Testis (tissue), 5 donors: ENCODE results near the gene TRMO. TPM values are rescaled to one million over a fixed set of nuclear protein-coding genes. Genes with fewer than 3 reads are reported as not detected.

ENCODE experiments used
- DNase-seq: peaks from one replicate; pipeline ENCODE4 v3.0.0-alpha.2; 2019
- H3K27ac ChIP-seq, 2 donors: fragments of 200-600 bp; sonication (generic); one replicate each; pipeline ENCODE4 v1.5.1; 2019
- H3K27me3 ChIP-seq: fragments of 200-600 bp; sonication (generic); one replicate; pipeline ENCODE4 v1.5.1; 2019
- H3K36me3 ChIP-seq: fragments of 200-600 bp; sonication (generic); one replicate; pipeline ENCODE4 v1.5.1; 2017; ENCODE audit warnings: low read depth; ENCODE audit errors: missing control alignments
- H3K4me1 ChIP-seq: fragments of 200-600 bp; sonication (generic); one replicate; pipeline ENCODE4 v1.5.1; 2019
- H3K4me3 ChIP-seq, 2 donors: fragments of 200-600 bp; sonication (generic); one replicate each; pipeline ENCODE4 v1.5.1; 2017 to 2019
- H3K9me3 ChIP-seq: fragments of 200-600 bp; sonication (generic); one replicate; pipeline ENCODE4 v1.5.1; 2017
- CTCF ChIP-seq, 3 experiments: fragments of 450-650 bp in 2 of 3; fragments of 200-600 bp in 1 of 3; sonication (generic) in 1 of 3; IDR thresholded peaks; one replicate each; pipeline ENCODE4 v1.5.1; 2016 to 2019; ENCODE audit warnings: antibody characterized with exemption in 3 of 3, mild to moderate bottlenecking in 2 of 3, moderate library complexity in 1 of 3
- POLR2A ChIP-seq: fragments of 450-650 bp; IDR thresholded peaks from one replicate; pipeline ENCODE4 v1.6.1; 2017; ENCODE audit warnings: antibody characterized with exemption, mild to moderate bottlenecking, moderate library complexity
- WGBS, 2 donors: methylation state at CpG; one replicate each; pipeline ENCODE4 v1.1.5; 2018; 5-methylcytosine and 5-hydroxymethylcytosine counted together
- intact Hi-C: fragments of 100-400 bp; cut with DNase I; formaldehyde crosslinking; loops from one replicate; pipeline ENCODE4 v1.15.1; 2023; ENCODE audit warnings: low total_unique reads
- long read RNA-seq, 2 donors: transcript quantifications; one replicate each; lab custom pipeline, GENCODE V29; 2026
- polyA plus RNA-seq: library from polyadenylated mRNA; stranded (reverse); fragments of 350-450 nt; fragmentation: Illumina TruSeq; extraction: RNeasy Lipid Tissue Mini Kit (QIAGEN cat#74804); gene quantifications from one replicate; pipeline ENCODE4 v1.2.3, GENCODE V29; 2014; ENCODE audit warnings: low read depth, low replicate concordance; ENCODE audit not compliant: insufficient read depth
- total RNA-seq, 2 donors: library from RNA; depleted of rRNA; stranded (reverse); fragments of >200 nt; gene quantifications; one replicate each; pipeline ENCODE4 v1.2.3, GENCODE V29; 2016

Gene TRMO
- 10 to 100 TPM; 33.2 to 40.1 TPM for total RNA-seq
- polyA plus RNA-seq, result 37.3 TPM
- long read RNA-seq, donor 1, partial matches to known transcripts, result 0 of 4 reads
- long read RNA-seq, donor 1, other reads (novel, unspliced or antisense), result 0 of 4 reads
- long read RNA-seq, donor 2, partial matches to known transcripts, result 0 of 3 reads
- long read RNA-seq, donor 2, other reads (novel, unspliced or antisense), result 0 of 3 reads

- Histone ChIP-seq H3K9me3 (no peaks in the 10 kb centered on the region), H3K4me3 (peak within 1 kb of the TSS; percentile 57 to 67), H3K36me3 (no peaks in the 10 kb centered on the region), H3K27me3 (no peaks in the 10 kb centered on the region), H3K4me1 (peaks cover 9% of the 10 kb centered on the region), H3K27ac (peak within 1 kb of the TSS; percentile 96 to 99)
- DNase-seq, result peak; percentile 99
- TF ChIP-seq POLR2A, result peak; percentile 43
- peak; percentile 63 to 84 (median 84) for TF ChIP-seq CTCF (IDR thresholded peaks at IDR 0.05)
- intact Hi-C loops, result loop anchor here (10.0 kb wide), 1 partner anchor 113 kb away; no protein-coding TSS in a partner anchor
- WGBS, 2 donors, result 1% methylated on average over 21 to 53 of the region's 54 CpGs
These were observed at the start of gene TRMO for GRCh38 chr9:97921959-97922724. Gene TRMO (minus strand): TSS chr9:97922500. CDS start chr9:97922493, 7 bp downstream.

GRCh38 chr9:97970165-97970564, 47.9 kb upstream of the TRMO start:
- Histone ChIP-seq H3K4me1 (no peaks in the 10 kb centered on the region), H3K9me3 (no peaks in the 10 kb centered on the region), H3K27me3 (no peaks in the 10 kb centered on the region), H3K36me3 (no peaks in the 10 kb centered on the region), H3K4me3 (no peak overlapping the region), H3K27ac (no peak overlapping the region)
- TF ChIP-seq POLR2A (no peak), CTCF (IDR thresholded peaks at IDR 0.05) (no peak)
- no peak for DNase-seq
- intact Hi-C loops, result no loop called here
- WGBS, 2 donors, result 54 to 62% methylated on average over 7 of the region's 7 CpGs

GRCh38 chr9:97969014-97969413, 46.7 kb upstream of the TRMO start:
- whole genome bisulfite sequencing, 2 donors, result 59 to 60% methylated on average over 2 of the region's 2 CpGs
- no peak for TF ChIP-seq CTCF (IDR thresholded peaks at IDR 0.05)
- TF ChIP-seq POLR2A, result no peak
- no peaks in the 10 kb centered on the region for H3K4me1 ChIP-seq
- H3K27ac ChIP-seq, result no peak overlapping the region
- no peaks in the 10 kb centered on the region for H3K27me3 ChIP-seq
- no peaks in the 10 kb centered on the region for H3K36me3 ChIP-seq
- no peak overlapping the region for H3K4me3 ChIP-seq
- H3K9me3 ChIP-seq, result no peaks in the 10 kb centered on the region
- intact Hi-C loops, result no loop called here
- no peak for DNase-seq

GRCh38 chr9:97966493-97966892, 44.2 kb upstream of the TRMO start:
- 37 to 44% methylated on average over 1 of the region's 1 CpG for WGBS, 2 donors
- TF ChIP-seq POLR2A (no peak), CTCF (IDR thresholded peaks at IDR 0.05) (no peak)
- no peak for DNase-seq

More at GRCh38 chr9:97966493-97966892, 44.2 kb upstream of the TRMO start:
- intact Hi-C loops, result no loop called here
- Histone ChIP-seq H3K4me1 (no peaks in the 10 kb centered on the region), H3K4me3 (no peak overlapping the region), H3K36me3 (no peaks in the 10 kb centered on the region), H3K27me3 (no peaks in the 10 kb centered on the region), H3K27ac (no peak overlapping the region), H3K9me3 (no peaks in the 10 kb centered on the region)
